Spleen (tissue), 11 donors: ENCODE data around the gene TBCD. TPM values are rescaled to one million over a fixed set of nuclear protein-coding genes. Genes with fewer than 3 reads are reported as not detected.

Experiments
- DNase-seq: peaks from one replicate; pipeline ENCODE4 v3.0.0-alpha.2; 2020
- H3K27ac ChIP-seq, 8 donors: fragments of 200-600 bp; sonication (generic) in 7 of 8; 1 replicate in 4 of 8; 2 replicates in 4 of 8; pipeline versions ENCODE4 v1.5.0 to v1.8.0; 2016 to 2021; ENCODE audit warnings: inconsistent platforms in 4 of 8, mild to moderate bottlenecking in 4 of 8, moderate library complexity in 1 of 8
- H3K27me3 ChIP-seq, 7 donors: fragments of 200-600 bp; sonication (generic) in 6 of 7; replicated peaks in 1 of 7; 1 replicate in 4 of 7; 2 replicates in 3 of 7; pipeline versions ENCODE4 v1.5.0 to v1.8.0; 2016 to 2021; ENCODE audit warnings: inconsistent platforms in 3 of 7, mild to moderate bottlenecking in 1 of 7
- H3K36me3 ChIP-seq, 6 donors: fragments of 200-600 bp; sonication (generic) in 5 of 6; 1 replicate in 4 of 6; 2 replicates in 2 of 6; pipeline versions ENCODE4 v1.5.0 to v1.8.0; 2016 to 2021; ENCODE audit warnings: inconsistent platforms in 2 of 6
- H3K4me1 ChIP-seq, 6 donors: fragments of 200-600 bp; sonication (generic) in 5 of 6; 1 replicate in 3 of 6; 2 replicates in 3 of 6; pipeline versions ENCODE4 v1.5.0 to v1.8.0; 2016 to 2021; ENCODE audit warnings: inconsistent platforms in 3 of 6
- H3K4me3 ChIP-seq, 8 donors: fragments of 200-600 bp; sonication (generic) in 7 of 8; 1 replicate in 4 of 8; 2 replicates in 4 of 8; pipeline versions ENCODE4 v1.5.0 to v1.8.0; 2016 to 2021; ENCODE audit warnings: inconsistent platforms in 4 of 8, mild to moderate bottlenecking in 4 of 8, moderate library complexity in 2 of 8
- H3K9me3 ChIP-seq, 8 donors: fragments of 200-600 bp; sonication (generic) in 7 of 8; 1 replicate in 4 of 8; 2 replicates in 4 of 8; pipeline versions ENCODE4 v1.5.0 to v1.8.0; 2016 to 2021; ENCODE audit warnings: inconsistent platforms in 4 of 8
- POLR2A ChIP-seq, 3 donors: fragments of 450-650 bp; IDR thresholded peaks; one replicate each; pipeline ENCODE4 v1.5.1; 2017; ENCODE audit warnings: antibody characterized with exemption in 3 of 3, mild to moderate bottlenecking in 1 of 3
- POLR2AphosphoS5 ChIP-seq, 3 donors: sonication (generic); formaldehyde crosslinking; IDR thresholded peaks; one replicate each; pipeline ENCODE4 v1.5.1; 2017; ENCODE audit warnings: antibody characterized with exemption in 3 of 3
- WGBS, 5 donors: extraction: QIAGEN DNeasy Blood & Tissue Kit in 3 of 5; methylation state at CpG; one replicate each; pipeline versions ENCODE4 v1.1.5 to v1.1.7; 2013 to 2018; 5-methylcytosine and 5-hydroxymethylcytosine counted together
- intact Hi-C: fragments of 100-400 bp; cut with DNase I; formaldehyde crosslinking; loops from one replicate; pipeline ENCODE4 v1.15.0; 2023; ENCODE audit warnings: low total_unique reads
- polyA plus RNA-seq, 3 donors: library from polyadenylated mRNA; stranded (reverse); fragments of 200-250 nt; gene quantifications; one replicate each; pipeline ENCODE4 v1.2.1, GENCODE V29; 2013
- total RNA-seq, 7 donors: library from RNA; depleted of rRNA in 3 of 7; stranded (reverse); fragments of >200 nt in 3 of 7; fragmentation: NEBNext Ultra II Directional in 4 of 7; extraction: Animal tissue kit (Norgen Biotek cat#: 25700) in 4 of 7; gene quantifications; one replicate each; pipeline versions ENCODE4 v1.1.0 to v1.2.1, GENCODE V29; 2016 to 2021
- TF ChIP-seq, protein P1 (sequence below), 11 experiments: fragments of 200-600 bp in 7 of 11; fragments of 450-650 bp in 4 of 11; sonication (generic) in 4 of 11; IDR thresholded peaks in 8 of 11; conservative IDR thresholded peaks in 3 of 11; 1 replicate in 7 of 11; 2 replicates in 4 of 11; pipeline versions ENCODE4 v1.4.0 to v1.8.0; 2016 to 2021; ENCODE audit warnings: antibody characterized with exemption in 11 of 11, inconsistent platforms in 4 of 11, mild to moderate bottlenecking in 1 of 11
- donor health status: healthy with polysubstance abuse.
- donor health status: DM: no; HTN: no; CAD: no; lungs with moderate emphysema.
- donor health status: DM: no; HTN: no; CAD: no.
- donor health status: Bipolar disorder and iron deficiency.
- donor health status: healthy.
- donor health status: DM: no; HTN: no; CAD: no.
- donor health status: DM: yes; HTN: yes; CAD: no.

The TBCD gene
- total and polyA plus RNA-seq, 10 donors = 55.6 to 207 (median 108) TPM

- H3K9me3 ChIP-seq = peaks cover 0 to 30% (median 24%) of the 10 kb centered on the region in 8 donors
- H3K36me3 ChIP-seq = no peaks in the 10 kb centered on the region
- 82 to 97% (median 93%) methylated on average over 5 of the region's 5 CpGs for WGBS, 5 donors
- DNase-seq = no peak
- no peak overlapping the region for H3K27ac ChIP-seq
- TF ChIP-seq POLR2A (IDR thresholded peaks at IDR 0.05) (no peak), POLR2AphosphoS5 (IDR thresholded peaks at IDR 0.05) (no peak)
- TF ChIP-seq, protein P1, sequence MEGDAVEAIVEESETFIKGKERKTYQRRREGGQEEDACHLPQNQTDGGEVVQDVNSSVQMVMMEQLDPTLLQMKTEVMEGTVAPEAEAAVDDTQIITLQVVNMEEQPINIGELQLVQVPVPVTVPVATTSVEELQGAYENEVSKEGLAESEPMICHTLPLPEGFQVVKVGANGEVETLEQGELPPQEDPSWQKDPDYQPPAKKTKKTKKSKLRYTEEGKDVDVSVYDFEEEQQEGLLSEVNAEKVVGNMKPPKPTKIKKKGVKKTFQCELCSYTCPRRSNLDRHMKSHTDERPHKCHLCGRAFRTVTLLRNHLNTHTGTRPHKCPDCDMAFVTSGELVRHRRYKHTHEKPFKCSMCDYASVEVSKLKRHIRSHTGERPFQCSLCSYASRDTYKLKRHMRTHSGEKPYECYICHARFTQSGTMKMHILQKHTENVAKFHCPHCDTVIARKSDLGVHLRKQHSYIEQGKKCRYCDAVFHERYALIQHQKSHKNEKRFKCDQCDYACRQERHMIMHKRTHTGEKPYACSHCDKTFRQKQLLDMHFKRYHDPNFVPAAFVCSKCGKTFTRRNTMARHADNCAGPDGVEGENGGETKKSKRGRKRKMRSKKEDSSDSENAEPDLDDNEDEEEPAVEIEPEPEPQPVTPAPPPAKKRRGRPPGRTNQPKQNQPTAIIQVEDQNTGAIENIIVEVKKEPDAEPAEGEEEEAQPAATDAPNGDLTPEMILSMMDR (IDR thresholded peaks at IDR 0.05 in 8 of 11, conservative IDR thresholded peaks at IDR 0.05 in 3 of 11) = no peak
- peaks cover 12 to 21% (median 16%) of the 10 kb centered on the region in 6 donors for H3K4me1 ChIP-seq
- intact Hi-C loops = no loop called here
- H3K27me3 ChIP-seq = no peaks in the 10 kb centered on the region
- H3K4me3 ChIP-seq = no peak overlapping the region
These were observed 238.0 kb downstream of the TBCD start for GRCh38 chr17:82989881-82990280.

GRCh38 chr17:82993005-82993404, 241.1 kb downstream of the TBCD start:
- no peak for DNase-seq
- intact Hi-C loops = no loop called here
- TF ChIP-seq POLR2AphosphoS5 (IDR thresholded peaks at IDR 0.05) (no peak), POLR2A (IDR thresholded peaks at IDR 0.05) (no peak)
- TF ChIP-seq, protein P1 (IDR thresholded peaks at IDR 0.05 in 8 of 11, conservative IDR thresholded peaks at IDR 0.05 in 3 of 11) = no peak
- Histone ChIP-seq H3K9me3 (peaks cover 0 to 30% (median 25%) of the 10 kb centered on the region in 8 donors), H3K27ac (no peak overlapping the region), H3K27me3 (no peaks in the 10 kb centered on the region), H3K4me1 (no peaks in the 10 kb centered on the region), H3K36me3 (no peaks in the 10 kb centered on the region), H3K4me3 (no peak overlapping the region)

Other genes starting within 250 kb of the TBCD start
- gene FOXK2, start 232.3 kb upstream of the TBCD start, total RNA-seq = 10 to 100 TPM; 39.9 to 55.1 (median 45.6) TPM
- gene FOXK2, start 232.3 kb upstream of the TBCD start, polyA plus RNA-seq = 10 to 100 TPM; 10.4 to 16.7 (median 12.4) TPM
- 10 to 100 TPM; 62.6 to 80.2 (median 67.0) TPM for gene WDR45B, start 103.6 kb upstream of the TBCD start, total RNA-seq
- 10 to 100 TPM; 30.9 to 52.7 (median 34.9) TPM for gene WDR45B, start 103.6 kb upstream of the TBCD start, polyA plus RNA-seq
- 10 to 100 TPM in 2 of 7 donors, 1 to 10 TPM in 5; 4.1 to 13.6 (median 5.5) TPM for gene RAB40B, start 53.4 kb upstream of the TBCD start, total RNA-seq
- 1 to 10 TPM; 5.3 to 8.6 (median 8.5) TPM for gene RAB40B, start 53.4 kb upstream of the TBCD start, polyA plus RNA-seq
- gene FN3KRP, start 35.4 kb upstream of the TBCD start, total RNA-seq = 10 to 100 TPM; 16.3 to 35.1 (median 21.2) TPM
- gene FN3KRP, start 35.4 kb upstream of the TBCD start, polyA plus RNA-seq = 10 to 100 TPM; 25.4 to 33.3 (median 27.4) TPM
- 10 to 100 TPM in 2 of 7 donors, 1 to 10 TPM in 5; 1.4 to 14.1 (median 6.6) TPM for gene FN3K, start 16.4 kb upstream of the TBCD start, total RNA-seq
- gene FN3K, start 16.4 kb upstream of the TBCD start, polyA plus RNA-seq = 1 to 10 TPM; 1.7 to 3.4 (median 2.1) TPM
- gene ZNF750, start 88.0 kb downstream of the TBCD start, total RNA-seq = under 1 TPM in 2 of 7 donors, not detected in 5; 0.12 to 0.13 TPM
- under 1 TPM; 0.05 to 0.16 (median 0.15) TPM for gene ZNF750, start 88.0 kb downstream of the TBCD start, polyA plus RNA-seq